ENCODE results near the gene ETV6.
"Not testable (repeated sequence)": the region's sequence is repeated elsewhere in the genome, so short reads cannot be mapped to it uniquely, and the experiment has no call there.

The ETV6 gene

GRCh38 chr12:11888029-11888428 lies 238.6 kb downstream of the ETV6 start:
- no peak for DNase-seq (ENCODE audit: low spot score)

- DNase-seq (ENCODE audit: low spot score), result no peak
These were observed 241.9 kb downstream of the ETV6 start for GRCh38 chr12:11891346-11891745.

- DNase-seq (ENCODE audit: low spot score), result no peak
These were observed 242.4 kb downstream of the ETV6 start for GRCh38 chr12:11891754-11892386.

GRCh38 chr12:11893998-11894397 lies 244.5 kb downstream of the ETV6 start:
- DNase-seq (ENCODE audit: low spot score), result no peak

GRCh38 chr12:11894890-11895289 lies 245.4 kb downstream of the ETV6 start:
- DNase-seq (ENCODE audit: low spot score), result no peak

GRCh38 chr12:11895421-11896078 lies 246.1 kb downstream of the ETV6 start:
- no peak for DNase-seq (ENCODE audit: low spot score)

- DNase-seq (ENCODE audit: low spot score), result no peak
These were observed 247.0 kb downstream of the ETV6 start for GRCh38 chr12:11896417-11896929.

GRCh38 chr12:11897923-11898322 lies 248.4 kb downstream of the ETV6 start:
- DNase-seq (ENCODE audit: low spot score), result no peak

GRCh38 chr12:11901701-11902524 lies 252.4 kb downstream of the ETV6 start:
- DNase-seq (ENCODE audit: low spot score), result no peak

GRCh38 chr12:11902525-11902875 lies 253.0 kb downstream of the ETV6 start:
- no peak for DNase-seq (ENCODE audit: low spot score)

- no peak for DNase-seq (ENCODE audit: low spot score)
These were observed 254.7 kb downstream of the ETV6 start for GRCh38 chr12:11904124-11904523.

- DNase-seq (ENCODE audit: low spot score), result no peak
These were observed 256.1 kb downstream of the ETV6 start for GRCh38 chr12:11905534-11905933.

GRCh38 chr12:11906286-11906935 lies 256.9 kb downstream of the ETV6 start:
- no peak for DNase-seq (ENCODE audit: low spot score)

- no peak for DNase-seq (ENCODE audit: low spot score)
These were observed 258.2 kb downstream of the ETV6 start for GRCh38 chr12:11907625-11908024.

- DNase-seq (ENCODE audit: low spot score), result not testable (repeated sequence)
These were observed 259.9 kb downstream of the ETV6 start for GRCh38 chr12:11909406-11909805.

- no peak for DNase-seq (ENCODE audit: low spot score)
These were observed 266.6 kb downstream of the ETV6 start for GRCh38 chr12:11916113-11916512.

- DNase-seq (ENCODE audit: low spot score), result no peak
These were observed 267.3 kb downstream of the ETV6 start for GRCh38 chr12:11916771-11917170.

GRCh38 chr12:11917501-11917900 lies 268.0 kb downstream of the ETV6 start:
- DNase-seq (ENCODE audit: low spot score), result no peak

- no peak for DNase-seq (ENCODE audit: low spot score)
These were observed 270.8 kb downstream of the ETV6 start for GRCh38 chr12:11920231-11920630.

GRCh38 chr12:11922361-11922760 lies 272.9 kb downstream of the ETV6 start:
- no peak for DNase-seq (ENCODE audit: low spot score)

GRCh38 chr12:11923067-11923466 lies 273.6 kb downstream of the ETV6 start:
- no peak for DNase-seq (ENCODE audit: low spot score)

- DNase-seq (ENCODE audit: low spot score), result no peak
These were observed 277.9 kb downstream of the ETV6 start for GRCh38 chr12:11927286-11927935.

Data from HuH-7.5 (cell line).